Body of pancreas (tissue), 4 donors: ENCODE results near the gene SLC25A25. TPM values are rescaled to one million over a fixed set of nuclear protein-coding genes. Genes with fewer than 3 reads are reported as not detected.

Experiments
- ATAC-seq: fragments of 150-250 bp; one replicate; pipeline ENCODE4 v1.9.1; 2016
- DNase-seq, 4 donors: peaks; one replicate each; pipeline ENCODE4 v3.0.0-alpha.2; 2019
- H3K27ac ChIP-seq, 4 donors: fragments of 200-600 bp; sonication (generic); 1 replicate in 3 of 4; 2 replicates in 1 of 4; pipeline versions ENCODE4 v1.5.1 to v1.6.1; 2016 to 2019; ENCODE audit warnings: mild to moderate bottlenecking in 1 of 4, mixed read lengths in 1 of 4, moderate library complexity in 1 of 4
- H3K27me3 ChIP-seq, 2 donors: fragments of 200-600 bp; sonication (generic); one replicate each; pipeline ENCODE4 v1.6.0; 2016; ENCODE audit warnings: mild to moderate bottlenecking in 1 of 2
- H3K36me3 ChIP-seq, 2 donors: fragments of 200-600 bp; sonication (generic); replicated peaks in 1 of 2; 2 replicates each; pipeline ENCODE4 v1.5.1; 2016; ENCODE audit warnings: low read depth in 2 of 2; ENCODE audit not compliant: insufficient read depth in 1 of 2
- H3K4me1 ChIP-seq: fragments of 200-600 bp; sonication (generic); one replicate; pipeline ENCODE4 v1.6.0; 2016
- H3K4me3 ChIP-seq, 2 donors: fragments of 200-600 bp; sonication (generic); 1 replicate in 1 of 2; 2 replicates in 1 of 2; pipeline ENCODE4 v1.5.1; 2016 to 2019
- H3K9me3 ChIP-seq, 3 donors: fragments of 200-600 bp; sonication (generic); 1 replicate in 2 of 3; 2 replicates in 1 of 3; pipeline ENCODE4 v1.5.1; 2016
- POLR2A ChIP-seq, 3 donors: fragments of 450-650 bp; IDR thresholded peaks; one replicate each; pipeline ENCODE4 v1.6.1; 2016; ENCODE audit warnings: antibody characterized with exemption in 3 of 3, mild to moderate bottlenecking in 2 of 3
- WGBS, 2 donors: methylation state at CpG; one replicate each; pipeline ENCODE4 v1.1.5; 2017; 5-methylcytosine and 5-hydroxymethylcytosine counted together
- intact Hi-C: fragments of 100-400 bp; cut with DNase I; formaldehyde crosslinking; loops from one replicate; pipeline ENCODE4 v1.15.1; 2023
- total RNA-seq, 2 donors: library from RNA; depleted of rRNA; stranded (reverse); fragments of >200 nt; gene quantifications; one replicate each; pipeline ENCODE4 v1.1.0, GENCODE V29; 2016
- TF ChIP-seq, protein P1 (sequence below), 7 experiments: fragments of 450-650 bp in 4 of 7; fragments of 200-600 bp in 3 of 7; sonication (generic) in 3 of 7; IDR thresholded peaks; one replicate each; pipeline ENCODE4 v1.5.1; 2016 to 2019; ENCODE audit warnings: antibody characterized with exemption in 7 of 7

The SLC25A25 gene
- total RNA-seq, 2 donors from 2014 or later: 31.4 to 36.6 TPM

GRCh38 chr9:128138001-128138400, 70.0 kb downstream of the SLC25A25 start:
- DNase-seq (no peak), ATAC-seq (no peak)

DNA sequence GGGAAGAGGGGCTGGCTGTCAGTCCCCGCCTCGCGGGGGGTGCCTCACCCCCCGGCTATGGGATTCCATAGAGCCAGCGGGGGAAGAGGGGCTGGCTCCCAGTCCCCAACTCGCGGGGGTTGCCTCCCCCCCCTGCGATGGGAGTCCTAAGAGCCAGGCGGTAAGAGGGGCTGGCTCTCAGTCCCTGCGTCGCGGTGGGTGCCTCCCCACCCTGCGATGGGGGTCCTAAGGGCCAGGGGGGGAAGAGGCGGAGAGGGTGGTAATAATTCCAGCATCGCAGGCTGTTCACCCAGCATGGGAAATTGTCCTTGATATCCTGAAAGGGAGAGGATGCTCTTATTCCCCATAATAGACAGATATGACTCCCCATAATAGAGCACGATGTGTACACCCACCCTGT, 71.6 kb downstream of the SLC25A25 start:
- H3K4me1 ChIP-seq: no peaks in the 10 kb centered on the region
- 33 to 70% methylated on average over 1 to 4 of the region's 16 CpGs for whole genome bisulfite sequencing, 2 donors
- intact Hi-C loops: no loop called here
- no peaks in the 10 kb centered on the region for H3K9me3 ChIP-seq
- no peaks in the 10 kb centered on the region for H3K36me3 ChIP-seq
- ATAC-seq: no peak
- H3K4me3 ChIP-seq: no peak overlapping the region
- no peak for DNase-seq
- H3K27ac ChIP-seq: no peak overlapping the region
- no peak for TF ChIP-seq POLR2A (IDR thresholded peaks at IDR 0.05)
- H3K27me3 ChIP-seq: no peaks in the 10 kb centered on the region

More at GRCh38 chr9:128138001-128138400, 70.0 kb downstream of the SLC25A25 start:
- Histone ChIP-seq H3K27ac (no peak overlapping the region), H3K4me3 (no peak overlapping the region), H3K36me3 (no peaks in the 10 kb centered on the region), H3K9me3 (no peaks in the 10 kb centered on the region), H3K4me1 (no peaks in the 10 kb centered on the region), H3K27me3 (no peaks in the 10 kb centered on the region)
- 80 to 83% methylated on average over 2 to 3 of the region's 3 CpGs for WGBS, 2 donors
- TF ChIP-seq, protein P1, sequence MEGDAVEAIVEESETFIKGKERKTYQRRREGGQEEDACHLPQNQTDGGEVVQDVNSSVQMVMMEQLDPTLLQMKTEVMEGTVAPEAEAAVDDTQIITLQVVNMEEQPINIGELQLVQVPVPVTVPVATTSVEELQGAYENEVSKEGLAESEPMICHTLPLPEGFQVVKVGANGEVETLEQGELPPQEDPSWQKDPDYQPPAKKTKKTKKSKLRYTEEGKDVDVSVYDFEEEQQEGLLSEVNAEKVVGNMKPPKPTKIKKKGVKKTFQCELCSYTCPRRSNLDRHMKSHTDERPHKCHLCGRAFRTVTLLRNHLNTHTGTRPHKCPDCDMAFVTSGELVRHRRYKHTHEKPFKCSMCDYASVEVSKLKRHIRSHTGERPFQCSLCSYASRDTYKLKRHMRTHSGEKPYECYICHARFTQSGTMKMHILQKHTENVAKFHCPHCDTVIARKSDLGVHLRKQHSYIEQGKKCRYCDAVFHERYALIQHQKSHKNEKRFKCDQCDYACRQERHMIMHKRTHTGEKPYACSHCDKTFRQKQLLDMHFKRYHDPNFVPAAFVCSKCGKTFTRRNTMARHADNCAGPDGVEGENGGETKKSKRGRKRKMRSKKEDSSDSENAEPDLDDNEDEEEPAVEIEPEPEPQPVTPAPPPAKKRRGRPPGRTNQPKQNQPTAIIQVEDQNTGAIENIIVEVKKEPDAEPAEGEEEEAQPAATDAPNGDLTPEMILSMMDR (IDR thresholded peaks at IDR 0.05): no peak
- no peak for TF ChIP-seq POLR2A (IDR thresholded peaks at IDR 0.05)
- intact Hi-C loops: no loop called here

- H3K36me3 ChIP-seq: no peaks in the 10 kb centered on the region
- H3K9me3 ChIP-seq: no peaks in the 10 kb centered on the region
- H3K4me1 ChIP-seq: no peaks in the 10 kb centered on the region
- TF ChIP-seq, protein P1 (IDR thresholded peaks at IDR 0.05): no peak
- TF ChIP-seq POLR2A (IDR thresholded peaks at IDR 0.05): no peak
- H3K27me3 ChIP-seq: no peaks in the 10 kb centered on the region
- H3K4me3 ChIP-seq: no peak overlapping the region
- DNase-seq (no peak), ATAC-seq (no peak)
- WGBS, 2 donors: 85 to 97% methylated on average over 2 to 3 of the region's 3 CpGs
- H3K27ac ChIP-seq: no peak overlapping the region
- intact Hi-C loops: no loop called here
Observed at GRCh38 chr9:128141604-128142003, 73.6 kb downstream of the SLC25A25 start.

GRCh38 chr9:128142061-128142460, 74.0 kb downstream of the SLC25A25 start:
- intact Hi-C loops: no loop called here
- no peaks in the 10 kb centered on the region for H3K27me3 ChIP-seq
- WGBS, 2 donors: 61 to 76% methylated on average over 4 of the region's 4 CpGs
- no peak for TF ChIP-seq POLR2A (IDR thresholded peaks at IDR 0.05)
- TF ChIP-seq, protein P1 (IDR thresholded peaks at IDR 0.05): no peak
- no peaks in the 10 kb centered on the region for H3K9me3 ChIP-seq
- ATAC-seq (no peak), DNase-seq (no peak)
- H3K4me3 ChIP-seq: no peak overlapping the region
- H3K27ac ChIP-seq: no peak overlapping the region
- H3K36me3 ChIP-seq: no peaks in the 10 kb centered on the region
- H3K4me1 ChIP-seq: no peaks in the 10 kb centered on the region

- ATAC-seq (no peak), DNase-seq (no peak)
- H3K4me3 ChIP-seq: no peak overlapping the region
- no peaks in the 10 kb centered on the region for H3K36me3 ChIP-seq
- no peaks in the 10 kb centered on the region for H3K4me1 ChIP-seq
- no peak for TF ChIP-seq POLR2A (IDR thresholded peaks at IDR 0.05)
- TF ChIP-seq, protein P1 (IDR thresholded peaks at IDR 0.05): no peak
- H3K27ac ChIP-seq: no peak overlapping the region
- WGBS, 2 donors: 71 to 91% methylated on average over 2 of the region's 2 CpGs
- no peaks in the 10 kb centered on the region for H3K9me3 ChIP-seq
- intact Hi-C loops: no loop called here
- no peaks in the 10 kb centered on the region for H3K27me3 ChIP-seq
Observed at GRCh38 chr9:128142596-128142995, 74.6 kb downstream of the SLC25A25 start.
